SK-N-MC (cell line): Measurements from ENCODE around the gene RHBDL1.
"Not testable (repeated sequence)": the region's sequence is repeated elsewhere in the genome, so short reads cannot be mapped to it uniquely, and the experiment has no call there.

Experiments used
- DNase-seq: peaks from one replicate; pipeline ENCODE4 v3.0.0-alpha.2; 2011; ENCODE audit warnings: low read depth, low spot score
- H3K27ac ChIP-seq: fragments of 200-600 bp; sonication (generic); 2 replicates; pipeline ENCODE4 v1.5.1; 2016; ENCODE audit warnings: mixed run types
- H3K36me3 ChIP-seq: fragments of 200-600 bp; sonication (generic); 2 replicates; pipeline ENCODE4 v1.6.1; 2017; ENCODE audit warnings: antibody characterized with exemption, low read length, mixed read lengths; ENCODE audit not compliant: insufficient read depth
- H3K4me3 ChIP-seq: fragments of 200-600 bp; sonication (generic); 2 replicates; pipeline ENCODE4 v1.5.1; 2016
- H3K9ac ChIP-seq: fragments of 200-600 bp; sonication (generic); 2 replicates; pipeline ENCODE4 v1.8.0; 2017; ENCODE audit warnings: mixed run types, mixed read lengths; ENCODE audit not compliant: insufficient read length
- H3K9me3 ChIP-seq: fragments of 200-600 bp; sonication (generic); 2 replicates; pipeline ENCODE4 v1.6.1; 2017; ENCODE audit warnings: low read depth, mild to moderate bottlenecking, antibody characterized with exemption, low read length, moderate library complexity, mixed read lengths
- EZH2 ChIP-seq: fragments of 200-600 bp; sonication (generic); IDR thresholded peaks from one replicate; pipeline ENCODE4 v1.6.1; 2017; ENCODE audit warnings: antibody characterized with exemption
- FOXP2 ChIP-seq: optimal IDR thresholded peaks from 2 replicates; pipeline ENCODE3; 2011; ENCODE audit warnings: mild to moderate bottlenecking, moderate library complexity; ENCODE audit not compliant: insufficient read depth; ENCODE audit errors: extremely low read length, control extremely low read depth
- POLR2AphosphoS5 ChIP-seq: IDR thresholded peaks from 2 replicates; pipeline ENCODE4 v1.6.1; 2012; ENCODE audit warnings: mild to moderate bottlenecking, low read depth, low read length, borderline replicate concordance

Gene RHBDL1

DNA sequence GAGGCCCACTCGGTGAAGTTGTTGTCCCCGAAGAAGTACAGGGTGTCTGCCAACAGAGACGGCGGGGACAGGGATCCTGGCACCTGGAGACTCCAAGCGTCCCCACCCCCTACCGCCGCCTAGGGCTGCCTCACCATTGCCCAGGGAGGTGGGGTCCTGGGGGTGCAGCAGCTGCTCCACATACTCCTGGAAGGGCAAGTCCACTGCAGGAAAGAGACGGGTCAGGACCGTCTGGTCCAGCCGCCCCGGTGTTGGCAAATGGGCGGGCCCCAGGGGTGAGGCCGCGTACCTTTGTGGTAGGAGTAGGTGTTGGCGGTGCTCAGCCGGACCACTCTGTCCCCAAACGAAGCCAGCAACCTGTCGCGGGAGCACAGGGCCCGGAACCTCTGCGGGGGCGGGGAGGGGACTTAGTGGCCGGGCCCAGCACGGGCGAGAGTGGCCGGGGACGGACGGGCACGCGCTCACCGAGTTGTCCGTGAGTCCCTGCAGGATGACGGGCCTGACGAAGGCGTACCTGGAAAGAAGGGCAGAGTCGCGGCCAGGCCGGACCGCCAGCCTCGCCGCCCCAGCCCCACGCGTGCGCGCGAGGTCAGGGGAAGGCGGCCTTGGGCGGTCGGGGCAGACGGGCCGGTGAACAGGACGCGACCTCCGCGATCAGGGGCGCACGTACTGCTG lies 8.1 kb downstream of the RHBDL1 start:
- no peak for DNase-seq
- Histone ChIP-seq H3K27ac (peak overlapping the region; percentile 50; the same call in 1 of the 2 replicates), H3K9me3 (no peaks in the 10 kb centered on the region), H3K36me3 (peaks cover 22% of the 10 kb centered on the region), H3K9ac (peak overlapping the region; percentile 82), H3K4me3 (peak overlapping the region; percentile 88)
- TF ChIP-seq POLR2AphosphoS5: no peak
- TF ChIP-seq FOXP2: no peak
- no peak for TF ChIP-seq EZH2

DNA sequence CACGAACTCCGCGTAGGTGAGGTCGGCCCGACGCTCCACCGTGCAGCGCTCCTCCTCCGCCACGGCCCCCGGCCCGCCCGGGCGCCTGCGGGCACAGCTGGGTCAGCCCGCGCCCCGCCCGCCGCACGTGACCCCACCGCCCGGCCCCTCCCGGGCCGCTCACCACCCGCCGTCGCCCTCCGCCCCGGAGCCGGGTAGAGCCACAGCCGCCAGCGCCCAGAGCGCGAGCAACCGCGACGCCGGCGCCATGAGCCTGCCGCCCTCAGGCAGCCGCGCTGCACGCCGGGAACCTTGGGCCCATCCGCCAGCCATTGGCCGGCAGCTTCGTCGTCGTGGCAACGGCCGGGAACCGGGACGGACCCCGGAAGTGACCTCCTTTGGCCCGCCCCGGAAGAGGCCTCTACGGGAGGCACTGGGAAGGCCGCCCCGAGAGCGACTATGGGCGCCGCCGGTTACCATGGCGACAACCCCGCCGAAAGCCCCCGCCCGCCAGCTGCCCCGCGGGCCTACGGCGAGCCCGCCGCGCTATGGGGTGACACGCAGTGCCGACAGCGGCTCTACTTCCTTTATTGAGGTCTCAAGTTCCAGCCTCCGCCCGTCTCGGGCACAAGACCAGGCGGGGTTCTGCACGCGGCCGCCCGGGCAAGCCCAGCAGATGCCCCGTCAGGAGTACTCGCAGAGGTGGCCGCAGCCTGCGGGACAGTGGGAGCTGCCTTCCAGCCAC lies 8.8 kb downstream of the RHBDL1 start, which contains the start of gene JMJD8:
JMJD8 (minus strand) TSS at position 264 of the 724 bp plus-strand sequence; CDS start at position 249, 15 bp downstream.
- peak within 1 kb of the TSS; percentile 50 for H3K27ac ChIP-seq

DNA sequence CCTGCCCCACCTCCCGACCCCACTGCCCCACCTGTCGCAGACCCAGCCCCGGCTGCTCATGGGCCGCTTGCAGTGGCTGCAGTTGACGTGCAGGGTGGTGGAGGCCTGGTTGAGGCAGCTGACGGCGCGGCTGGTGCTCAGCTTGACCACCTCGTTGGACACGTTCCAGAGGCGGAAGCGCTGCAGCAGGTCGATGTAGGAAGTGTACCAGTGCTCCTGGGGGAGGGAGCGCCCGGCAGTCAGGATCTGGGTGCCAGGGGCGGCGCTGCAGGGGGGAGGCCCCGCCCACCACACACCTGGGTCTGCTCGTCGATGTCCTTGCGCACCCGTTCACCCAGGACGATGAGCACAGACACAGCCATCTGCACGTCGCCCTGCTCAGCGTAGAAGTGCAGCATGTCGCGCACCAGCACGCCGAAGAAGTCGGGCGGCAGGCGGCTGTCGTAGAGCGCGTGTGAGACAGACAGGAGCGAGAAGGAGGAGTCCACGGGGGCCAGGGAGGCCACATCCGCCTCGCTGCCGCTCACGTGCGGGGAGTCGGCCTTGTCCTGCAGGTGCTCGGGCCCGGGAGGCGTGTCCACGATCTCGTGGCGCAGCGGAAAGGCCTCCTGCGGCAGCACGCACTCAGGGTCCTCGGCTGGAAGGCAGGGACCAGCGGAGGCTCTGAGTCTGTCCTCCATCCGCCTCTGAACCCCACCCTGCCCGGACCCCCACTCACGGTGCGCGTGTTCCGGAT lies 9.7 kb downstream of the RHBDL1 start:
- TF ChIP-seq EZH2: no peak
- no peak for TF ChIP-seq FOXP2
- no peak for TF ChIP-seq POLR2AphosphoS5
- H3K36me3 ChIP-seq: peaks cover 22% of the 10 kb centered on the region
- H3K9ac ChIP-seq: no peak overlapping the region
- no peak for DNase-seq
- no peaks in the 10 kb centered on the region for H3K9me3 ChIP-seq
- no peak overlapping the region for H3K4me3 ChIP-seq
- H3K27ac ChIP-seq: no peak overlapping the region

More for the DNA sequence above, 8.8 kb downstream of the RHBDL1 start, which contains the start of gene JMJD8:
- peak; percentile 51 for DNase-seq
- no peak for TF ChIP-seq EZH2
- peak; percentile 93 for TF ChIP-seq POLR2AphosphoS5
- H3K4me3 ChIP-seq: peak within 1 kb of the TSS; percentile 88
- peak within 1 kb of the TSS; percentile 82 for H3K9ac ChIP-seq
- no peaks in the 10 kb centered on the region for H3K9me3 ChIP-seq
- peaks cover 22% of the 10 kb centered on the region for H3K36me3 ChIP-seq

DNA sequence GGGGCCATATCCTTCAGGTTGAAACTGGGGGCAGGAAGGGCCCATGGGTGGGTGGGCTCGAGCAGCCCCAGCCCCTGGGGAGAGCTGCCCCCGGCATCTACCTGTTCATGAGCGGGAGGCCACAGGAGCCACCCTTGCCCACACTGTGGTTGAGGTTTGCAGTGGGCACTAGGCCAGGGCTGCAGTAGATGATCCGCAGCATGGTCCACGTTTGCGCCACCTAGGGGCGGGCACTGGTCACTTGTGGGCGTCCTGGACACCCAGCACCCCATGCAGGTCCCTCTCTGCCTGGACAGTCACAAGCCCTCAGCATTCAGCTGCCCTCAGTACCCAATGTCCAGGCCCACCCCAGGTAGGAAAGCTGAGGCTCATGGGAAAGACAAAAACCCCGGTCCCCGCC lies 10.5 kb downstream of the RHBDL1 start:
- H3K27ac ChIP-seq: no peak overlapping the region
- DNase-seq: no peak

DNA sequence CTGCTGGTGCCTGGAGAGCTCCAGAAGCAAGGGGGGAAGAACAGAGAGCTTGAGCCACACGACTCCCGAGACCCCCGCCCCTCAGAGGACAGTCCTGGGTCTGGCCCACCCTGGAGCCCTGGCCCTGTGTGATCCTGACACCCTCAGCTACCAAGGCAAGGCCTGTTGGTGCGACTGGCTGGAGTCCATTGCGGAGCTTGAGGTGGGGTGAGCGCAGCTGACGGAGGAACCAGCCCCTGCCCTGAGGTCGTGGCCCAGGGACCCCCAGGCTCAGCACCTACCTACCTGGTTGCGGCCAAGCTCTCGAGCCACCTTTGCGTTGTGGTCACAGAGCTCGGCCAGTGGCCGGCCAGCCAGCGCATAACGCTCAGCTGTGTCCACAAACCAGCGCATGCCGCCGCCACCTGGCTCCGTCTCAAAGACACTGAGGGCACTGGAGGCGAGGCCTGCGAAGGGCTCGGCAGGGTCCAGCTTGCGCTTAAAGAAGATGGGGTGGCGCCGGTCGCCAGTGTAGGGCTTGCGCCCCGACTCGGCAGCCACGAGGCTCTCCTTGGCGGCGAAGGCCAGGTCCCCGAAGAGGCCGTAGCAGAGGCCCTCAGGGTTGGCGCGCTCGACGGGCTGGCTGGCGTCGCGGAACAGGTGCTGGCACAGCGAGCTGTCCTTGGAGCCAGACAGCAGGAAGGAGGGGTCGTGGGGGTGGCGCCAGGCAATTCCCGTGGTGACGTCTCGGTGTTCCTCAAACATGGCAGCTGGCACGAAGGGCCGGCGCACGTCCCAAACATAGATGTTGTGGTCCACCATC lies 11.2 kb downstream of the RHBDL1 start:
- H3K4me3 ChIP-seq: no peak overlapping the region
- DNase-seq: no peak
- H3K27ac ChIP-seq: no peak overlapping the region
- no peak overlapping the region for H3K9ac ChIP-seq
- H3K9me3 ChIP-seq: no peaks in the 10 kb centered on the region
- no peak for TF ChIP-seq POLR2AphosphoS5
- TF ChIP-seq EZH2: no peak
- no peak for TF ChIP-seq FOXP2
- H3K36me3 ChIP-seq: peaks cover 18% of the 10 kb centered on the region

More for the DNA sequence above, 10.5 kb downstream of the RHBDL1 start:
- no peak for TF ChIP-seq POLR2AphosphoS5
- TF ChIP-seq EZH2: no peak
- no peak for TF ChIP-seq FOXP2
- no peaks in the 10 kb centered on the region for H3K9me3 ChIP-seq
- peaks cover 22% of the 10 kb centered on the region for H3K36me3 ChIP-seq
- no peak overlapping the region for H3K9ac ChIP-seq
- no peak overlapping the region for H3K4me3 ChIP-seq

DNA sequence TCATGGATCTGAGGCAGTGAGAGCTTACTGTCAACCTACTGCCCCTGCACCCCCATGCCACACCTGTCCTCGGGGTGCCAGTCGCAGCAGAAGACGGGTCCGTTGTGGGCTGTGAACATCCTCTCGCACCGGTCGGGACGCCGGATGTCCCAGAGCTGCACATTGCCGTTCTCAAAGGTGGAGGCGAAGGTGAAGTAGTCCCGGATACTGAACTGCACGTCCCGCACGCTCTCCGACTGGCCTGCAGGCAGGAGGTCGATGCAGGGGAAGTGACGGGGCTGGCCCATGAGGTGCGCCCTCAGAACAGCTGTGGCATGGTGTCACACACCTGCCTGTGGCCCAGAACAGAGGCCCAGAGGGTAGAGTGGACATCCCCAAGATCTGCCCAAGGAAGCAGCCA lies 12.0 kb downstream of the RHBDL1 start:
- no peak overlapping the region for H3K4me3 ChIP-seq
- no peaks in the 10 kb centered on the region for H3K9me3 ChIP-seq
- DNase-seq: no peak
- H3K36me3 ChIP-seq: peaks cover 10% of the 10 kb centered on the region
- TF ChIP-seq EZH2 (no peak), POLR2AphosphoS5 (no peak), FOXP2 (no peak)
- H3K27ac ChIP-seq: no peak overlapping the region
- H3K9ac ChIP-seq: no peak overlapping the region

DNA sequence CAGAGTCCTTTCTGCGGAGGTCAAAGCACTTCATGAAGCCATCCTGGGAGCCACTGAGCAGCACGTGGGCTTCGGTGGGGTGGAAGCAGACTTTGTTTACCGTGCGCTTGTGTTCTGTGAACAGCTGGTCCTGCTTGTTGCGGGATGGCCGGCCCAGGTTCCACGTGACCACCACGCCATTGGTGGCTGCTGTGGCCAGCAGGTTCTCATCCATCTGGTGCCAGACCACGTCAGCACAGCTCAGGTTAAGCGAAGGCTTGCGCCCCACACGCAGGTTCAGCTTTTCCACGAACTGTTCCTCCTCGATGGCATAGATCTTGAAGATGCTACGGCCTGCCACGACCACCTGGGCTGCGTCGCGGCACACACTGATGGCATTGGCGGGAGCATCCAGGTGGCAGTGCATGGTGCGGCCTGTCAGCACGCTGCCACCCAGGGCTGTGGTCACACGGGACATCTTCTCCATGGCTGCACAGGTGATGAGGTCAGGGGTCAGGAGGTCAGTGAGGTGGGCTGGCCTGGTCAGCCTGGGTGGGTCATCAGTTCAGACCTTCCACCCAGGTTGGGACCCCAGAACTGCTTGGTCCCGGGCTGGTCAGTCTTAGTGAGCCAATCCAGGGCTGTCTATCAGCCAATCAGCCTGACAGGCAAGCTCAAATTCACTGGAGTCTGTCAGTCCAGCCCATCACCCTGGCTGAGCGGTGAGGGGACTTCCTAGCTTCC lies 13.9 kb downstream of the RHBDL1 start:
- no peak for TF ChIP-seq FOXP2
- TF ChIP-seq POLR2AphosphoS5: no peak
- no peak for TF ChIP-seq EZH2
- peak overlapping the region; percentile 99 for H3K4me3 ChIP-seq
- no peaks in the 10 kb centered on the region for H3K9me3 ChIP-seq
- no peak overlapping the region for H3K27ac ChIP-seq
- H3K9ac ChIP-seq: peak overlapping the region; percentile 96
- DNase-seq: no peak
- H3K36me3 ChIP-seq: no peaks in the 10 kb centered on the region; the same call in 1 of the 2 replicates

DNA sequence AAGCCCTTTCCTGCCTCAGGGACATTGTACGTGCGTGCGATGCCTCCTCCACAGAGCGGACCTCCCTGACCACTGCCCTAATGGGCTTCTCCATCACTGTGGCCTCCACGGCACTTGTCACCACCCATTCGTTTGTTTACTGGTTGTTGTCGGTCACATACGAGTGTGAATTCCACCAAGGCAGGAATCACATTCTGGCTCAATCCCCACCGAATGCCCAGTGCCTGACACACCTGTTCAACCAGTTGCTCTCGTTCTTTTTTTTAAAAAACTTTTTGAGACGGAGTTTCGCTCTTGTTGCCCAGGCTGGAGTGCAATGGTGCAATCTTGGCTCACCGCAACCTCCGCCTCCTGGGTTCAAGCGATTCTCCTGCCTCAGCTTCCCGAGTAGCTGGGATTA lies 15.8 kb downstream of the RHBDL1 start:
- H3K9me3 ChIP-seq, H3K36me3 ChIP-seq, DNase-seq, H3K27ac ChIP-seq, H3K9ac ChIP-seq, H3K4me3 ChIP-seq: not testable (repeated sequence)
